GM23338 (cell line): ENCODE results near the gene TMEM60. TPM values are rescaled to one million over a fixed set of nuclear protein-coding genes. Genes with fewer than 3 reads are reported as not detected.

Experiments
- ATAC-seq: fragments of 200-7000 bp; cut with Tn5 transposase; 3 replicates; pipeline ENCODE4 v1.9.1; 2020
- DNase-seq: peaks from one replicate; pipeline ENCODE4 v3.0.0-alpha.2; 2015; ENCODE audit warnings: low spot score
- H2AFZ ChIP-seq: fragments of 200-600 bp; sonication (generic); 2 replicates; pipeline ENCODE4 v1.8.0; 2016; ENCODE audit warnings: antibody characterized with exemption, mild to moderate bottlenecking, moderate library complexity
- H3F3A ChIP-seq: fragments of 200-600 bp; sonication (generic); replicated peaks from 2 replicates; pipeline ENCODE4 v1.8.0; 2017; ENCODE audit warnings: antibody characterized with exemption, mixed run types, low read depth
- H3K27ac ChIP-seq: fragments of 200-600 bp; sonication (generic); 2 replicates; pipeline ENCODE4 v1.6.1; 2016; ENCODE audit warnings: low read depth
- H3K27me3 ChIP-seq: fragments of 200-600 bp; sonication (generic); 2 replicates; pipeline ENCODE4 v1.8.0; 2016; ENCODE audit warnings: mild to moderate bottlenecking, mixed run types, moderate library complexity; ENCODE audit not compliant: insufficient read depth
- H3K36me3 ChIP-seq: fragments of 200-600 bp; sonication (generic); 2 replicates; pipeline ENCODE4 v1.8.0; 2016; ENCODE audit warnings: mild to moderate bottlenecking; ENCODE audit not compliant: insufficient read depth
- H3K4me1 ChIP-seq: fragments of 200-600 bp; sonication (generic); 2 replicates; pipeline ENCODE4 v1.8.0; 2016; ENCODE audit warnings: mild to moderate bottlenecking, moderate library complexity; ENCODE audit not compliant: insufficient read depth
- H3K4me2 ChIP-seq: fragments of 200-600 bp; sonication (generic); 2 replicates; pipeline ENCODE4 v1.7.1; 2017; ENCODE audit warnings: mixed run types
- H3K4me3 ChIP-seq: fragments of 200-600 bp; sonication (generic); 2 replicates; pipeline ENCODE4 v1.6.1; 2016; ENCODE audit warnings: mixed run types
- H3K79me2 ChIP-seq: fragments of 200-600 bp; sonication (generic); replicated peaks from 2 replicates; pipeline ENCODE4 v1.8.0; 2017; ENCODE audit warnings: mild to moderate bottlenecking; ENCODE audit not compliant: insufficient read depth
- H3K9me2 ChIP-seq: fragments of 200-600 bp; sonication (generic); 2 replicates; pipeline ENCODE4 v1.8.0; 2017; ENCODE audit not compliant: insufficient read depth
- H4K20me1 ChIP-seq: fragments of 200-600 bp; sonication (generic); replicated peaks from 2 replicates; pipeline ENCODE4 v1.8.0; 2017; ENCODE audit warnings: mild to moderate bottlenecking; ENCODE audit not compliant: insufficient read depth
- H3K27ac Mint-ChIP-seq: 2 replicates; pipeline ENCODE4 v1.8.0; 2020; ENCODE audit warnings: inconsistent platforms, mild to moderate bottlenecking, moderate library complexity, mixed read lengths
- H3K27me3 Mint-ChIP-seq: 3 replicates; pipeline ENCODE4 v1.8.0; 2022; ENCODE audit warnings: low read depth, mild to moderate bottlenecking, moderate library complexity, mixed read lengths, inconsistent platforms; ENCODE audit not compliant: insufficient read depth, poor library complexity
- H3K36me3 Mint-ChIP-seq: 3 replicates; pipeline ENCODE4 v1.8.0; 2021; ENCODE audit warnings: low read depth, mild to moderate bottlenecking, inconsistent platforms, moderate library complexity, mixed read lengths
- H3K4me1 Mint-ChIP-seq: 3 replicates; pipeline ENCODE4 v1.8.0; 2020; ENCODE audit warnings: mild to moderate bottlenecking, inconsistent platforms, mixed read lengths
- H3K4me3 Mint-ChIP-seq: 3 replicates; pipeline ENCODE4 v1.8.0; 2021; ENCODE audit warnings: moderate library complexity, mild to moderate bottlenecking, inconsistent platforms, mixed read lengths
- H3K9me3 Mint-ChIP-seq: 3 replicates; pipeline ENCODE4 v1.8.0; 2020; ENCODE audit warnings: moderate library complexity, mild to moderate bottlenecking, inconsistent platforms, mixed read lengths
- CREB1 ChIP-seq: fragments of 250-450 bp; sonication (Bioruptor Pico); IDR thresholded peaks from 2 replicates; pipeline ENCODE4 v1.5.0; 2020; ENCODE audit warnings: low read depth, mild to moderate bottlenecking, moderate library complexity
- EZH2 ChIP-seq: fragments of 200-600 bp; sonication (generic); IDR thresholded peaks from one replicate; pipeline ENCODE4 v1.8.0; 2017; ENCODE audit warnings: antibody characterized with exemption, mild to moderate bottlenecking, low read depth; ENCODE audit not compliant: unreplicated experiment
- EZH2phosphoT487 ChIP-seq: fragments of 200-600 bp; sonication (generic); IDR thresholded peaks from one replicate; pipeline ENCODE4 v1.8.1; 2018; ENCODE audit warnings: antibody characterized with exemption; ENCODE audit not compliant: unreplicated experiment
- JUNB ChIP-seq: IDR thresholded peaks from one replicate; pipeline ENCODE4 v1.6.1; 2016; ENCODE audit warnings: antibody characterized with exemption; ENCODE audit not compliant: unreplicated experiment
- NANOG ChIP-seq: IDR thresholded peaks from 2 replicates; pipeline ENCODE4 v1.6.1; 2016; ENCODE audit warnings: antibody characterized with exemption, borderline replicate concordance
- POLR2AphosphoS5 ChIP-seq: IDR thresholded peaks from 2 replicates; pipeline ENCODE4 v1.6.1; 2016; ENCODE audit warnings: antibody characterized with exemption, low read depth
- STAT1 ChIP-seq: IDR thresholded peaks from one replicate; pipeline ENCODE4 v1.6.1; 2016; ENCODE audit warnings: antibody characterized with exemption; ENCODE audit not compliant: unreplicated experiment
- ZNF114 ChIP-seq: fragments of 250-450 bp; sonication (Bioruptor Pico); IDR thresholded peaks from 2 replicates; pipeline ENCODE4 v1.5.0; 2020; ENCODE audit warnings: mild to moderate bottlenecking, moderate library complexity
- ZNF331 ChIP-seq: fragments of 250-450 bp; sonication (Bioruptor Pico); IDR thresholded peaks from 2 replicates; pipeline ENCODE4 v1.5.0; 2020; ENCODE audit warnings: low read depth, mild to moderate bottlenecking, moderate library complexity
- polyA plus RNA-seq: library from polyadenylated mRNA; unstranded; fragments of >200 nt; fragmentation: Nextera tagmentation; extraction: Ambion mirVana; gene quantifications from 2 replicates; pipeline ENCODE4 v1.2.1, GENCODE V29; 2016
- total RNA-seq: library from RNA; depleted of rRNA; stranded (reverse); fragments of >200 nt; shearing (Covaris generic); gene quantifications from 2 replicates; pipeline ENCODE4 v1.2.3, GENCODE V29; 2014
- TF ChIP-seq, protein P1 (sequence below): IDR thresholded peaks from 2 replicates; pipeline ENCODE4 v1.6.1; 2016; ENCODE audit warnings: antibody characterized with exemption
- TF ChIP-seq, protein P2 (sequence below): fragments of 250-450 bp; sonication (Bioruptor Pico); IDR thresholded peaks from 2 replicates; pipeline ENCODE4 v1.5.0; 2020; ENCODE audit warnings: mild to moderate bottlenecking, moderate library complexity
- TF ChIP-seq, protein P3 (sequence below): IDR thresholded peaks from one replicate; pipeline ENCODE4 v1.6.1; 2018; ENCODE audit warnings: antibody characterized with exemption; ENCODE audit not compliant: unreplicated experiment
- TF ChIP-seq, protein P4 (sequence below), 2 experiments: fragments of 200-600 bp in 1 of 2; sonication (generic) in 1 of 2; conservative IDR thresholded peaks; 2 replicates each; pipeline versions ENCODE4 v1.5.1 to v1.6.1; 2016 to 2017; ENCODE audit warnings: antibody characterized with exemption in 2 of 2, low read depth in 2 of 2, mild to moderate bottlenecking in 2 of 2, moderate library complexity in 1 of 2

The TMEM60 gene
- total and polyA plus RNA-seq, 2 experiments from 2014 or later, result 29.5 to 68.2 TPM

DNA sequence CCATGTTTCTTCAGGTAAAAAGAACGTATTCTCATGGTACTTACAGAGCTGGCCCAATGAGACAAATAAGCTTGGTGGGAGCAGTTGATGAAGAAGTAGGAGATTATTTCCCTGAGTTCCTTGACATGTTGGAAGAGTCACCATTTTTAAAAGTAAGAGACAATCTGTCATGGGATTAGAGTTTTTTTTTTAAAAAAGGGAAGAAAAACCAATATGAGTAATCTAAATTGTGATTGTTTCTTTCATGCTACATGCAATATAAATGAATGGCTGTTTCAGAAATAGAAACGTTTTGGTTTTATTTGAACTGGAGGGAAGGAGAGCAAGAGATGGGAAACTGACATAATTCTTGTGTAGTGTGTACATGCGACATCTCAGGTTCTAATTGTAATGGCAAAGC lies 32.8 kb downstream of the TMEM60 start:
- Histone ChIP-seq H4K20me1 (no peaks in the 10 kb centered on the region), H3K4me2 (no peak overlapping the region), H3K36me3 (0 out of 2 replicates have a peak, but pooled peaks cover 4% of the 10 kb centered on the region), H3F3A (no peaks in the 10 kb centered on the region), H2AFZ (no peak overlapping the region), H3K4me3 (no peak overlapping the region), H3K27ac (peak overlapping the region; percentile 26), H3K27me3 (no peaks in the 10 kb centered on the region), H3K9me2 (no peaks in the 10 kb centered on the region), H3K79me2 (peaks cover 40% of the 10 kb centered on the region), H3K4me1 (peaks cover 7% of the 10 kb centered on the region; the same call in 1 of the 2 replicates)
- no peaks in the 10 kb centered on the region for H3K9me3 Mint-ChIP-seq
- ATAC-seq (no peak), DNase-seq (no peak)
- TF ChIP-seq, protein P1, sequence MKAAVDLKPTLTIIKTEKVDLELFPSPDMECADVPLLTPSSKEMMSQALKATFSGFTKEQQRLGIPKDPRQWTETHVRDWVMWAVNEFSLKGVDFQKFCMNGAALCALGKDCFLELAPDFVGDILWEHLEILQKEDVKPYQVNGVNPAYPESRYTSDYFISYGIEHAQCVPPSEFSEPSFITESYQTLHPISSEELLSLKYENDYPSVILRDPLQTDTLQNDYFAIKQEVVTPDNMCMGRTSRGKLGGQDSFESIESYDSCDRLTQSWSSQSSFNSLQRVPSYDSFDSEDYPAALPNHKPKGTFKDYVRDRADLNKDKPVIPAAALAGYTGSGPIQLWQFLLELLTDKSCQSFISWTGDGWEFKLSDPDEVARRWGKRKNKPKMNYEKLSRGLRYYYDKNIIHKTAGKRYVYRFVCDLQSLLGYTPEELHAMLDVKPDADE, result no peak
- TF ChIP-seq, protein P2, sequence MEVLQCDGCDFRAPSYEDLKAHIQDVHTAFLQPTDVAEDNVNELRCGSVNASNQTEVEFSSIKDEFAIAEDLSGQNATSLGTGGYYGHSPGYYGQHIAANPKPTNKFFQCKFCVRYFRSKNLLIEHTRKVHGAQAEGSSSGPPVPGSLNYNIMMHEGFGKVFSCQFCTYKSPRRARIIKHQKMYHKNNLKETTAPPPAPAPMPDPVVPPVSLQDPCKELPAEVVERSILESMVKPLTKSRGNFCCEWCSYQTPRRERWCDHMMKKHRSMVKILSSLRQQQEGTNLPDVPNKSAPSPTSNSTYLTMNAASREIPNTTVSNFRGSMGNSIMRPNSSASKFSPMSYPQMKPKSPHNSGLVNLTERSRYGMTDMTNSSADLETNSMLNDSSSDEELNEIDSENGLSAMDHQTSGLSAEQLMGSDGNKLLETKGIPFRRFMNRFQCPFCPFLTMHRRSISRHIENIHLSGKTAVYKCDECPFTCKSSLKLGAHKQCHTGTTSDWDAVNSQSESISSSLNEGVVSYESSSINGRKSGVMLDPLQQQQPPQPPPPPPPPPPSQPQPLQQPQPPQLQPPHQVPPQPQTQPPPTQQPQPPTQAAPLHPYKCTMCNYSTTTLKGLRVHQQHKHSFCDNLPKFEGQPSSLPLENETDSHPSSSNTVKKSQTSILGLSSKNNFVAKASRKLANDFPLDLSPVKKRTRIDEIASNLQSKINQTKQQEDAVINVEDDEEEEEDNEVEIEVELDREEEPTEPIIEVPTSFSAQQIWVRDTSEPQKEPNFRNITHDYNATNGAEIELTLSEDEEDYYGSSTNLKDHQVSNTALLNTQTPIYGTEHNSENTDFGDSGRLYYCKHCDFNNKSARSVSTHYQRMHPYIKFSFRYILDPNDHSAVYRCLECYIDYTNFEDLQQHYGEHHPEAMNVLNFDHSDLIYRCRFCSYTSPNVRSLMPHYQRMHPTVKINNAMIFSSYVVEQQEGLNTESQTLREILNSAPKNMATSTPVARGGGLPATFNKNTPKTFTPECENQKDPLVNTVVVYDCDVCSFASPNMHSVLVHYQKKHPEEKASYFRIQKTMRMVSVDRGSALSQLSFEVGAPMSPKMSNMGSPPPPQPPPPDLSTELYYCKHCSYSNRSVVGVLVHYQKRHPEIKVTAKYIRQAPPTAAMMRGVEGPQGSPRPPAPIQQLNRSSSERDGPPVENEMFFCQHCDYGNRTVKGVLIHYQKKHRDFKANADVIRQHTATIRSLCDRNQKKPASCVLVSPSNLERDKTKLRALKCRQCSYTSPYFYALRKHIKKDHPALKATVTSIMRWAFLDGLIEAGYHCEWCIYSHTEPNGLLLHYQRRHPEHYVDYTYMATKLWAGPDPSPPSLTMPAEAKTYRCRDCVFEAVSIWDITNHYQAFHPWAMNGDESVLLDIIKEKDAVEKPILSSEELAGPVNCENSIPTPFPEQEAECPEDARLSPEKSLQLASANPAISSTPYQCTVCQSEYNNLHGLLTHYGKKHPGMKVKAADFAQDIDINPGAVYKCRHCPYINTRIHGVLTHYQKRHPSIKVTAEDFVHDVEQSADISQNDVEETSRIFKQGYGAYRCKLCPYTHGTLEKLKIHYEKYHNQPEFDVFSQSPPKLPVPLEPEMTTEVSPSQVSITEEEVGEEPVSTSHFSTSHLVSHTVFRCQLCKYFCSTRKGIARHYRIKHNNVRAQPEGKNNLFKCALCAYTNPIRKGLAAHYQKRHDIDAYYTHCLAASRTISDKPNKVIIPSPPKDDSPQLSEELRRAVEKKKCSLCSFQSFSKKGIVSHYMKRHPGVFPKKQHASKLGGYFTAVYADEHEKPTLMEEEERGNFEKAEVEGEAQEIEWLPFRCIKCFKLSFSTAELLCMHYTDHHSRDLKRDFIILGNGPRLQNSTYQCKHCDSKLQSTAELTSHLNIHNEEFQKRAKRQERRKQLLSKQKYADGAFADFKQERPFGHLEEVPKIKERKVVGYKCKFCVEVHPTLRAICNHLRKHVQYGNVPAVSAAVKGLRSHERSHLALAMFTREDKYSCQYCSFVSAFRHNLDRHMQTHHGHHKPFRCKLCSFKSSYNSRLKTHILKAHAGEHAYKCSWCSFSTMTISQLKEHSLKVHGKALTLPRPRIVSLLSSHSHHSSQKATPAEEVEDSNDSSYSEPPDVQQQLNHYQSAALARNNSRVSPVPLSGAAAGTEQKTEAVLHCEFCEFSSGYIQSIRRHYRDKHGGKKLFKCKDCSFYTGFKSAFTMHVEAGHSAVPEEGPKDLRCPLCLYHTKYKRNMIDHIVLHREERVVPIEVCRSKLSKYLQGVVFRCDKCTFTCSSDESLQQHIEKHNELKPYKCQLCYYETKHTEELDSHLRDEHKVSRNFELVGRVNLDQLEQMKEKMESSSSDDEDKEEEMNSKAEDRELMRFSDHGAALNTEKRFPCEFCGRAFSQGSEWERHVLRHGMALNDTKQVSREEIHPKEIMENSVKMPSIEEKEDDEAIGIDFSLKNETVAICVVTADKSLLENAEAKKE (CRISPR knock-in tag), result no peak
- TF ChIP-seq, protein P3, sequence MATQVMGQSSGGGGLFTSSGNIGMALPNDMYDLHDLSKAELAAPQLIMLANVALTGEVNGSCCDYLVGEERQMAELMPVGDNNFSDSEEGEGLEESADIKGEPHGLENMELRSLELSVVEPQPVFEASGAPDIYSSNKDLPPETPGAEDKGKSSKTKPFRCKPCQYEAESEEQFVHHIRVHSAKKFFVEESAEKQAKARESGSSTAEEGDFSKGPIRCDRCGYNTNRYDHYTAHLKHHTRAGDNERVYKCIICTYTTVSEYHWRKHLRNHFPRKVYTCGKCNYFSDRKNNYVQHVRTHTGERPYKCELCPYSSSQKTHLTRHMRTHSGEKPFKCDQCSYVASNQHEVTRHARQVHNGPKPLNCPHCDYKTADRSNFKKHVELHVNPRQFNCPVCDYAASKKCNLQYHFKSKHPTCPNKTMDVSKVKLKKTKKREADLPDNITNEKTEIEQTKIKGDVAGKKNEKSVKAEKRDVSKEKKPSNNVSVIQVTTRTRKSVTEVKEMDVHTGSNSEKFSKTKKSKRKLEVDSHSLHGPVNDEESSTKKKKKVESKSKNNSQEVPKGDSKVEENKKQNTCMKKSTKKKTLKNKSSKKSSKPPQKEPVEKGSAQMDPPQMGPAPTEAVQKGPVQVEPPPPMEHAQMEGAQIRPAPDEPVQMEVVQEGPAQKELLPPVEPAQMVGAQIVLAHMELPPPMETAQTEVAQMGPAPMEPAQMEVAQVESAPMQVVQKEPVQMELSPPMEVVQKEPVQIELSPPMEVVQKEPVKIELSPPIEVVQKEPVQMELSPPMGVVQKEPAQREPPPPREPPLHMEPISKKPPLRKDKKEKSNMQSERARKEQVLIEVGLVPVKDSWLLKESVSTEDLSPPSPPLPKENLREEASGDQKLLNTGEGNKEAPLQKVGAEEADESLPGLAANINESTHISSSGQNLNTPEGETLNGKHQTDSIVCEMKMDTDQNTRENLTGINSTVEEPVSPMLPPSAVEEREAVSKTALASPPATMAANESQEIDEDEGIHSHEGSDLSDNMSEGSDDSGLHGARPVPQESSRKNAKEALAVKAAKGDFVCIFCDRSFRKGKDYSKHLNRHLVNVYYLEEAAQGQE, result no peak
- TF ChIP-seq JUNB (no peak), POLR2AphosphoS5 (no peak), STAT1 (no peak), EZH2phosphoT487 (no peak), NANOG (no peak), ZNF114 (CRISPR knock-in tag) (no peak), CREB1 (CRISPR knock-in tag) (no peak), ZNF331 (CRISPR knock-in tag) (no peak), EZH2 (no peak)
- TF ChIP-seq, protein P4, sequence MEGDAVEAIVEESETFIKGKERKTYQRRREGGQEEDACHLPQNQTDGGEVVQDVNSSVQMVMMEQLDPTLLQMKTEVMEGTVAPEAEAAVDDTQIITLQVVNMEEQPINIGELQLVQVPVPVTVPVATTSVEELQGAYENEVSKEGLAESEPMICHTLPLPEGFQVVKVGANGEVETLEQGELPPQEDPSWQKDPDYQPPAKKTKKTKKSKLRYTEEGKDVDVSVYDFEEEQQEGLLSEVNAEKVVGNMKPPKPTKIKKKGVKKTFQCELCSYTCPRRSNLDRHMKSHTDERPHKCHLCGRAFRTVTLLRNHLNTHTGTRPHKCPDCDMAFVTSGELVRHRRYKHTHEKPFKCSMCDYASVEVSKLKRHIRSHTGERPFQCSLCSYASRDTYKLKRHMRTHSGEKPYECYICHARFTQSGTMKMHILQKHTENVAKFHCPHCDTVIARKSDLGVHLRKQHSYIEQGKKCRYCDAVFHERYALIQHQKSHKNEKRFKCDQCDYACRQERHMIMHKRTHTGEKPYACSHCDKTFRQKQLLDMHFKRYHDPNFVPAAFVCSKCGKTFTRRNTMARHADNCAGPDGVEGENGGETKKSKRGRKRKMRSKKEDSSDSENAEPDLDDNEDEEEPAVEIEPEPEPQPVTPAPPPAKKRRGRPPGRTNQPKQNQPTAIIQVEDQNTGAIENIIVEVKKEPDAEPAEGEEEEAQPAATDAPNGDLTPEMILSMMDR (conservative IDR thresholded peaks at IDR 0.05; ENCODE audit: low read depth in 2 of 2), result no peak
- peaks cover 5% of the 10 kb centered on the region for H3K36me3 Mint-ChIP-seq
- H3K27me3 Mint-ChIP-seq, result peaks cover 9% of the 10 kb centered on the region
- H3K27ac Mint-ChIP-seq, result no peak overlapping the region
- peaks cover 5% of the 10 kb centered on the region for H3K4me1 Mint-ChIP-seq
- no peak overlapping the region for H3K4me3 Mint-ChIP-seq
